Measurements from ENCODE around the gene MORN1. TPM values are rescaled to one million over a fixed set of nuclear protein-coding genes. Genes with fewer than 3 reads are reported as not detected.
"Not testable (repeated sequence)": the region's sequence is repeated elsewhere in the genome, so short reads cannot be mapped to it uniquely, and the experiment has no call there.

MORN1 gene
- total RNA-seq, 1 donor from 2014 or later: 9.0 TPM

DNA sequence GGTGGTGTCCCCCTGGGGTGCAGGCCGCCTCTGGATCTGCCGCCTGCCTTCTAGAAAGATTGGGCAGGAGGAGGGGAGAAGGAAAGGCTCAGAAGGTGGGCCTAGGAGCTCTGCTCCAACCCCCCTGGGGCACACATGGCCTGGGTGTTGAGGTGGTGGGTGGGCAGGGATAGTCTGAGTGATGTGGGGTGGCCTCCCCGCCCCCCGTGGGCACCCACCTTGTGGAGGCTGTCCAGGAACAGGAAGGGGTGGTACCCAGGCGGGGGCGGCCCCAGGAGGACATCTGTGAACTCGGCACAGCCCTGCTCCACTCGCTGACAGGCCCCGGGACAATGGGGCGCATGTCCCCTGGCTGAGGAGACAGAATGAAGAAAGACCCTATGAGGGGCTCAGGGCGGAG lies 54.9 kb downstream of the MORN1 start:
- intact Hi-C loops (cut with DNase I): no loop called here

GRCh38 chr1:2335721-2336455 lies 55.5 kb downstream of the MORN1 start:
- intact Hi-C loops (cut with DNase I): no loop called here
- Histone ChIP-seq H3K36me3 (no peaks in the 10 kb centered on the region), H3K9me3 (no peaks in the 10 kb centered on the region), H3K27ac (no peak overlapping the region), H3K4me1 (peaks cover 5% of the 10 kb centered on the region), H3K4me3 (no peak overlapping the region), H3K27me3 (no peaks in the 10 kb centered on the region)
- no peak for TF ChIP-seq CTCF (IDR thresholded peaks at IDR 0.05)
- ATAC-seq: no peak
- no peak for DNase-seq

More for the DNA sequence above, 54.9 kb downstream of the MORN1 start:
- no peak for TF ChIP-seq CTCF (IDR thresholded peaks at IDR 0.05)
- Histone ChIP-seq H3K27ac (no peak overlapping the region), H3K9me3 (no peaks in the 10 kb centered on the region), H3K4me1 (no peaks in the 10 kb centered on the region), H3K4me3 (no peak overlapping the region), H3K36me3 (no peaks in the 10 kb centered on the region), H3K27me3 (no peaks in the 10 kb centered on the region)
- ATAC-seq (no peak), DNase-seq (no peak)

- TF ChIP-seq CTCF (IDR thresholded peaks at IDR 0.05): no peak
- no peak overlapping the region for H3K27ac ChIP-seq
Measured at GRCh38 chr1:2334883-2335534, 56.3 kb downstream of the MORN1 start.

GRCh38 chr1:2334366-2334765 lies 57.0 kb downstream of the MORN1 start:
- H3K4me1 ChIP-seq: peaks cover 14% of the 10 kb centered on the region
- H3K4me3 ChIP-seq: no peak overlapping the region
- DNase-seq: no peak
- no peaks in the 10 kb centered on the region for H3K27me3 ChIP-seq
- no peaks in the 10 kb centered on the region for H3K9me3 ChIP-seq
- intact Hi-C loops (cut with DNase I): no loop called here
- no peak overlapping the region for H3K27ac ChIP-seq
- H3K36me3 ChIP-seq: no peaks in the 10 kb centered on the region
- TF ChIP-seq CTCF (IDR thresholded peaks at IDR 0.05): no peak
- ATAC-seq: no peak

More at GRCh38 chr1:2334883-2335534, 56.3 kb downstream of the MORN1 start:
- Histone ChIP-seq H3K9me3 (no peaks in the 10 kb centered on the region), H3K27me3 (no peaks in the 10 kb centered on the region), H3K4me1 (peaks cover 14% of the 10 kb centered on the region), H3K4me3 (no peak overlapping the region), H3K36me3 (no peaks in the 10 kb centered on the region)
- ATAC-seq (no peak), DNase-seq (no peak)
- intact Hi-C loops (cut with DNase I): no loop called here

DNA sequence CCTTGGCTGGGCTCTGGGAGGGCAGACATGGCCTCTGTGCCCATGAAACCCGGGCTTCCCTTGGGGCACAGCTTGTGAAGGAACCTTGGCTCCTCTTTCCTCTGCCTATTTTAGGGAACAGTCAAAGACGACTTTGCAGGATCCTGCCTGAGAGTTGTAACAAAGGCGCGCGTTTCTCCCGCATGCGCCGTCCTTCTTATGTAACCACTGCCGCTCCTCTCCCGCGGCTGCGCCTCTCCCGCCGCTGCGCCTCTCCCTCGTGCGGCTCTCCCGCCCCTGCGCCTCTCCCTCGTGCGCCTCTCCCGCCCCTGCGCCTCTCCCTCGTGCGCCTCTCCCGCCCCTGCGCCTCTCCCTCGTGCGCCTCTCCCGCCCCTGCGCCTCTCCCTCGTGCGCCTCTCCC lies 59.8 kb downstream of the MORN1 start:
- H3K9me3 ChIP-seq; H3K27me3 ChIP-seq; DNase-seq; intact Hi-C loops (cut with DNase I); H3K4me3 ChIP-seq; ATAC-seq; H3K36me3 ChIP-seq: not testable (repeated sequence)
- H3K4me1 ChIP-seq: peaks cover 14% of the 10 kb centered on the region
- peak overlapping the region; percentile 51 for H3K27ac ChIP-seq

DNA sequence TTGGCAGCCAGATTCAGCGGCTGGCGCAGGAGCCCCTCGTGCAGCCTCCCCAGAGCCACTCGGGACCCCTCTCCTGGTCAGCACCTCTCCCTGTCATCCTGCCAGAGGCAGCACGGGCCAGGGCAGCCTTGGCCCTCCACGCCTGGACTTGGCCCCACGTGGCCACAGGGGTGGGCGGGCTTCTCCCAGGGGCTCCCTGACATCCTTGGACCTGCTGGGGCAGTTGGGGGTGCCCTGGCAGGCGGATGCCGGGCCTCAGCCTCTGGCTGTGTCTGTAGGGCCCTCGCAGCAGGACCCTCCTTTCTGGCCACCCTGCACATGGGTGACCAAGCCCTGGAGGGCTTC lies 60.2 kb downstream of the MORN1 start:
- no peaks in the 10 kb centered on the region for H3K36me3 ChIP-seq
- ATAC-seq: peak; percentile 3
- TF ChIP-seq CTCF (IDR thresholded peaks at IDR 0.05): no peak

More for the DNA sequence above, 60.2 kb downstream of the MORN1 start:
- Histone ChIP-seq H3K9me3 (no peaks in the 10 kb centered on the region), H3K27ac (peak overlapping the region; percentile 51), H3K4me3 (no peak overlapping the region), H3K27me3 (no peaks in the 10 kb centered on the region), H3K4me1 (peaks cover 14% of the 10 kb centered on the region)
- intact Hi-C loops (cut with DNase I): no loop called here
- DNase-seq: no peak

Measured in upper lobe of right lung (tissue), 1 donor.